Activated CD8-positive, alpha-beta memory T cell treated with anti-CD3 and anti-CD28 coated beads, Interleukin-2, amount 50 U/mL, for 1 hour (primary cell): ENCODE results near the gene COX18.
A peak's percentile ranks its signal among the peaks of the same experiment; 100 is the strongest.

Experiments used
- DNase-seq: peaks from one replicate; pipeline ENCODE4 v3.0.0-alpha.2; 2020; ENCODE audit errors: extremely low read depth

The COX18 gene

GRCh38 chr4:73069338-73070073 is at the start of gene COX18:
TSS of gene COX18 (minus strand) at chr4:73069716. CDS start at chr4:73069649, 67 bp downstream.
- DNase-seq, result peak; percentile 84

- DNase-seq, result no peak
Measured at GRCh38 chr4:73109493-73109892, 40.0 kb upstream of the COX18 start.

GRCh38 chr4:73104695-73105094 is 35.2 kb upstream of the COX18 start:
- no peak for DNase-seq

GRCh38 chr4:73103799-73104503 is 34.4 kb upstream of the COX18 start:
- DNase-seq, result no peak

GRCh38 chr4:73099143-73099542 is 29.6 kb upstream of the COX18 start:
- no peak for DNase-seq

GRCh38 chr4:73098713-73099112 is 29.2 kb upstream of the COX18 start:
- no peak for DNase-seq

GRCh38 chr4:73098016-73098415 is 28.5 kb upstream of the COX18 start:
- DNase-seq, result no peak

- DNase-seq, result no peak
Measured at GRCh38 chr4:73092868-73093267, 23.4 kb upstream of the COX18 start.

- no peak for DNase-seq
Measured at GRCh38 chr4:73090738-73091137, 21.2 kb upstream of the COX18 start.

- DNase-seq, result no peak
Measured at GRCh38 chr4:73087871-73088270, 18.4 kb upstream of the COX18 start.

- no peak for DNase-seq
Measured at GRCh38 chr4:73086095-73086868, 16.8 kb upstream of the COX18 start.

GRCh38 chr4:73080789-73081188 is 11.3 kb upstream of the COX18 start:
- DNase-seq, result no peak

GRCh38 chr4:73075832-73076231 is 6.3 kb upstream of the COX18 start:
- no peak for DNase-seq

- DNase-seq, result no peak
Measured at GRCh38 chr4:73070074-73070390, 516 bp upstream of the COX18 start.

- DNase-seq, result no peak
Measured at GRCh38 chr4:73068491-73069337, 802 bp downstream of the COX18 start.

- DNase-seq, result no peak
Measured at GRCh38 chr4:73067971-73068394, 1.5 kb downstream of the COX18 start.

GRCh38 chr4:73066928-73067327 is 2.6 kb downstream of the COX18 start:
- DNase-seq, result no peak

- DNase-seq, result no peak
Measured at GRCh38 chr4:73066445-73066844, 3.1 kb downstream of the COX18 start.

- no peak for DNase-seq
Measured at GRCh38 chr4:73064536-73064935, 5.0 kb downstream of the COX18 start.

- no peak for DNase-seq
Measured at GRCh38 chr4:73055241-73055897, 14.1 kb downstream of the COX18 start.

GRCh38 chr4:73053974-73054480 is 15.5 kb downstream of the COX18 start:
- no peak for DNase-seq
